Stimulated activated CD4-positive, alpha-beta T cell treated with anti-CD3 and anti-CD28 coated beads, Interleukin-1b, Interleukin-23, amount 100 ng/mL, for 1 hour (primary cell): ENCODE results near the gene MEMO1.

Source experiments
- DNase-seq, 2 donors: peaks; one replicate each; pipeline ENCODE4 v3.0.0-alpha.2; 2020; ENCODE audit warnings: low read depth in 2 of 2

The MEMO1 gene

DNA sequence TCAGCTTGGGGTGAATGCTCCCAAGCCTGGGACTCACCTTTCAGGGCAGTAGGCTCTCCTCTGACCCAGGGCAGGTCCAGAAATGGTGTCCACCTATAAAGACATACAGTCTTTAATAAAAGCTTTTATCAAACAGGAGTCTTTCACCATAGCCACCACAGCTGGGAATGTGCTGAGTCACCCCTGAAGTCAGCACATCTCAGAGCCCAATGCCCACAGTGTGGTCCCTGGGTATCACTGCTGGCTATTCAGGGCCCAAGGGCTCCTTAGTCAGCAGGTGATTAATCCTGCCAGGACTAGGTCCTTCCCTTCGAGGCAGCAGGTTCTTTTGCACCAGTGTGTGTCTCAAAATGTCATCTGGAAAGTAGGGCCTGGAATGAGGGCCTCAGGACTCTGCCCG is 181.9 kb downstream of the MEMO1 start:
- no peak for DNase-seq

DNA sequence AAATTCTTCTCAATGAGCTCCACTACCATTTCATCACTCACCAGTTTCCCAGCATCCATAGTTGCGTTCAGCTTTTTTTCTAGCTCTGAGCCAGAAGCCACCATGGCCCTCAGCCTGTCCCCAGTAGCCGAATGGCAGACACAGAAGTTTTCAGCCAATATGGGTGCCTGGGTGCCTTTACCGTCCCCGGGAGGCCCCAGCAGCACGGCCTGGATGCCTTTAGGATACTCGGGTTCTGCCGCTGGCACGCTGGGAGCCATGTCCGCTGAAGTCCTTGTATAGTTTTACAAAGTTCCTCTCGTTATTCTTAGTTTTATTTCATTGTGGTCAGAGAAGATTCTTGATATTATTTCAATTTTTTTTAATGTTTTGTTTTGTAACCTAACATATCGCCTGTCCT is 187.2 kb downstream of the MEMO1 start:
- DNase-seq = no peak

GRCh38 chr2:31822587-31822986 is 188.2 kb downstream of the MEMO1 start:
- no peak for DNase-seq
